HepG2 (cell line): Measurements from ENCODE around the gene TLR9. TPM values are rescaled to one million over a fixed set of nuclear protein-coding genes. Genes with fewer than 3 reads are reported as not detected.

Experiments
- BRD4 ChIP-seq: sonication (generic); formaldehyde crosslinking; IDR thresholded peaks from 2 replicates; pipeline ENCODE4 v1.4.0; 2020; ENCODE audit warnings: missing genetic modification reagents
- CREB1 ChIP-seq, 2 experiments: fragments of 450-650 bp in 1 of 2; IDR thresholded peaks; 2 replicates each; pipeline ENCODE4 v1.6.1; 2016 to 2017; ENCODE audit warnings: control low read depth in 1 of 2, mild to moderate bottlenecking in 1 of 2, missing compliant biosample characterization in 1 of 2, missing genetic modification characterization in 1 of 2
- EHMT2 ChIP-seq: fragments of 200-600 bp; sonication (generic); IDR thresholded peaks from 2 replicates; pipeline ENCODE4 v1.7.0; 2017; ENCODE audit warnings: antibody characterized with exemption, low read depth, low read length, borderline replicate concordance
- GATAD1 ChIP-seq: IDR thresholded peaks from 2 replicates; pipeline ENCODE4 v1.6.1; 2016; ENCODE audit warnings: missing genetic modification reagents, missing compliant biosample characterization
- HNF1B ChIP-seq: sonication (generic); formaldehyde crosslinking; IDR thresholded peaks from 2 replicates; pipeline ENCODE4 v1.5.1; 2020; ENCODE audit warnings: mild to moderate bottlenecking, moderate library complexity, missing genetic modification reagents
- JUNB ChIP-seq: sonication (generic); formaldehyde crosslinking; IDR thresholded peaks from 2 replicates; pipeline ENCODE4 v1.8.0; 2022; ENCODE audit warnings: missing genetic modification reagents, mild to moderate bottlenecking, borderline replicate concordance
- LRRFIP1 ChIP-seq: sonication (generic); formaldehyde crosslinking; conservative IDR thresholded peaks from 2 replicates; pipeline ENCODE4 v1.4.0; 2020; ENCODE audit warnings: missing genetic modification reagents
- MTERF4 ChIP-seq: sonication (generic); formaldehyde crosslinking; IDR thresholded peaks from 2 replicates; pipeline ENCODE4 v1.8.0; 2023; ENCODE audit warnings: mild to moderate bottlenecking, missing genetic modification reagents
- MXD3 ChIP-seq: IDR thresholded peaks from 2 replicates; pipeline ENCODE4 v1.6.1; 2016; ENCODE audit warnings: mild to moderate bottlenecking, missing biosample characterization, missing genetic modification reagents
- NCOA5 ChIP-seq: sonication (generic); formaldehyde crosslinking; IDR thresholded peaks from 2 replicates; pipeline ENCODE4 v1.4.0; 2020; ENCODE audit warnings: missing genetic modification reagents
- ZBTB21 ChIP-seq: sonication (generic); formaldehyde crosslinking; IDR thresholded peaks from 2 replicates; pipeline ENCODE4 v1.4.0; 2020; ENCODE audit warnings: missing genetic modification reagents
- ZBTB38 ChIP-seq: sonication (generic); formaldehyde crosslinking; IDR thresholded peaks from 2 replicates; pipeline ENCODE4 v1.5.1; 2020; ENCODE audit warnings: mild to moderate bottlenecking, missing genetic modification reagents
- ZBTB39 ChIP-seq: sonication (generic); formaldehyde crosslinking; IDR thresholded peaks from 2 replicates; pipeline ENCODE4 v1.5.0; 2020; ENCODE audit warnings: missing genetic modification reagents
- ZFP36L1 ChIP-seq: sonication (generic); formaldehyde crosslinking; IDR thresholded peaks from 2 replicates; pipeline ENCODE4 v1.8.0; 2022; ENCODE audit warnings: mild to moderate bottlenecking, missing genetic modification reagents, moderate library complexity
- ZNF362 ChIP-seq: sonication (generic); formaldehyde crosslinking; IDR thresholded peaks from 2 replicates; pipeline ENCODE4 v1.4.0; 2020; ENCODE audit warnings: missing genetic modification reagents, mild to moderate bottlenecking, borderline replicate concordance
- ZNF501 ChIP-seq: sonication (generic); formaldehyde crosslinking; IDR thresholded peaks from 2 replicates; pipeline ENCODE4 v1.5.1; 2020; ENCODE audit warnings: mild to moderate bottlenecking, moderate library complexity, missing genetic modification reagents
- ZNF563 ChIP-seq: sonication (generic); formaldehyde crosslinking; IDR thresholded peaks from 2 replicates; pipeline ENCODE4 v1.8.0; 2022; ENCODE audit warnings: mild to moderate bottlenecking, moderate library complexity, missing genetic modification reagents
- ZNF709 ChIP-seq: sonication (generic); formaldehyde crosslinking; IDR thresholded peaks from 2 replicates; pipeline ENCODE4 v1.5.0; 2020; ENCODE audit warnings: mild to moderate bottlenecking, missing genetic modification reagents
- ZSCAN22 ChIP-seq: sonication (generic); formaldehyde crosslinking; IDR thresholded peaks from 2 replicates; pipeline ENCODE4 v1.4.0; 2020; ENCODE audit warnings: mild to moderate bottlenecking, missing genetic modification reagents
- polyA plus RNA-seq, 8 experiments: library from polyadenylated mRNA; depleted of rRNA in 3 of 8; stranded (reverse) in 7 of 8; unstranded in 1 of 8; fragments of >200 nt; fragmentation: Illumina TruSeq in 4 of 8; extraction: Trizol in 4 of 8; gene quantifications; 2 replicates each; pipeline versions ENCODE4 v1.2.1 to v1.2.3, GENCODE V29; 2011 to 2016; ENCODE audit warnings: low read depth in 4 of 8, missing spikeins in 1 of 8, mixed read lengths in 1 of 8; ENCODE audit not compliant: insufficient read depth in 1 of 8
- total RNA-seq, 5 experiments: library from RNA; depleted of rRNA; stranded (reverse); fragments of >200 nt; fragmentation: Illumina TruSeq; extraction: Trizol; gene quantifications; 2 replicates each; pipeline ENCODE4 v1.2.3, GENCODE V29; 2016; ENCODE audit warnings: low read depth in 1 of 5

Gene TLR9
- total and polyA plus RNA-seq, 2 of the 13 experiments (the other 11 are each of a cell fraction or from before 2014, with no cell fraction given): not detected

GRCh38 chr3:52238761-52239701 is 13.6 kb upstream of the TLR9 start, which contains the start of gene TWF2 (continued):
- no peak for TF ChIP-seq ZSCAN22
- TF ChIP-seq ZBTB38 (CRISPR knock-in tag): peak; percentile 53
- no peak for TF ChIP-seq CREB1 (IDR thresholded peaks at IDR 0.05)
- no peak for TF ChIP-seq CREB1 (CRISPR knock-in tag; IDR thresholded peaks at IDR 0.05)
- no peak for TF ChIP-seq ZFP36L1
- 0 out of 2 replicates have a peak, but pooled peaks have one; percentile 45 for TF ChIP-seq HNF1B (CRISPR knock-in tag)
- TF ChIP-seq LRRFIP1: 0 out of 2 replicates have a peak, but pooled peaks have one; percentile 35
- TF ChIP-seq NCOA5 (CRISPR knock-in tag): no peak
- TF ChIP-seq ZNF709 (CRISPR knock-in tag): peak; percentile 67; the same call in 1 of the 2 replicates
- peak; percentile 93 for TF ChIP-seq BRD4 (CRISPR knock-in tag)
- TF ChIP-seq ZNF501: peak; percentile 17
- TF ChIP-seq EHMT2: no peak
- TF ChIP-seq MXD3: peak; percentile 29; the same call in 1 of the 2 replicates
- peak; percentile 49; the same call in 1 of the 2 replicates for TF ChIP-seq ZNF563
- peak; percentile 27; the same call in 1 of the 2 replicates for TF ChIP-seq GATAD1 (CRISPR knock-in tag)
- 0 out of 2 replicates have a peak, but pooled peaks have one; percentile 8 for TF ChIP-seq ZBTB21 (CRISPR knock-in tag)
- TF ChIP-seq ZBTB39: no peak
- no peak for TF ChIP-seq JUNB
- TF ChIP-seq ZNF362 (CRISPR knock-in tag): no peak
- TF ChIP-seq MTERF4: 0 out of 2 replicates have a peak, but pooled peaks have one; percentile 21
